ENCODE measurements around the gene RASL11B.

The RASL11B gene

GRCh38 chr4:52915730-52916300 is 53.7 kb downstream of the RASL11B start:
- DNase-seq (ENCODE audit: low read depth), result no peak

Data from stimulated activated CD8-positive, alpha-beta memory T cell treated with anti-CD3 and anti-CD28 coated beads, Interleukin-12 subunit alpha, Interleukin-12 subunit beta, amount 100 ng/mL, for 1 hour (primary cell).